Central memory CD8-positive, alpha-beta T cell (primary cell): ENCODE results near the gene NUAK2.

ENCODE experiments used
- ATAC-seq: fragments of 150-1000 bp; cut with Tn5 transposase; replicated peaks from 2 replicates; pipeline ENCODE4 v1.10.0; 2022; ENCODE audit warnings: mild to moderate bottlenecking, moderate FRiP score, moderate number of reproducible peaks; ENCODE audit not compliant: poor library complexity, severe bottlenecking; ENCODE audit errors: extremely low read depth
- DNase-seq, 2 donors: peaks; one replicate each; pipeline ENCODE4 v3.0.0; 2021; ENCODE audit warnings: low spot score in 2 of 2
- H3K27ac Mint-ChIP-seq: one replicate; pipeline ENCODE4 v1.8.0; 2022; ENCODE audit warnings: low read depth, mild to moderate bottlenecking, moderate library complexity, mixed read lengths
- H3K27me3 Mint-ChIP-seq: one replicate; pipeline ENCODE4 v1.8.0; 2022; ENCODE audit warnings: mixed read lengths
- H3K36me3 Mint-ChIP-seq: one replicate; pipeline ENCODE4 v1.8.0; 2022; ENCODE audit warnings: mild to moderate bottlenecking, moderate library complexity, mixed read lengths; ENCODE audit not compliant: insufficient read depth
- H3K4me1 Mint-ChIP-seq: one replicate; pipeline ENCODE4 v1.8.0; 2022; ENCODE audit warnings: mixed read lengths
- H3K4me3 Mint-ChIP-seq: one replicate; pipeline ENCODE4 v1.8.0; 2022; ENCODE audit warnings: mild to moderate bottlenecking, moderate library complexity, mixed read lengths
- H3K9me3 Mint-ChIP-seq: one replicate; pipeline ENCODE4 v1.8.0; 2022; ENCODE audit warnings: mixed read lengths

The NUAK2 gene

GRCh38 chr1:205342986-205343385 is 21.4 kb upstream of the NUAK2 start:
- H3K36me3 Mint-ChIP-seq, result no peaks in the 10 kb centered on the region
- no peak for DNase-seq
- peaks cover 65% of the 10 kb centered on the region for H3K27me3 Mint-ChIP-seq
- peak overlapping the region; percentile 63 for H3K4me3 Mint-ChIP-seq
- no peak for ATAC-seq
- peaks cover 14% of the 10 kb centered on the region for H3K4me1 Mint-ChIP-seq
- no peaks in the 10 kb centered on the region for H3K9me3 Mint-ChIP-seq
- no peak overlapping the region for H3K27ac Mint-ChIP-seq

- no peak for ATAC-seq
- no peak for DNase-seq
- no peak overlapping the region for H3K27ac Mint-ChIP-seq
These were observed 19.1 kb upstream of the NUAK2 start for GRCh38 chr1:205340676-205341075.

GRCh38 chr1:205339717-205340116 is 18.2 kb upstream of the NUAK2 start:
- DNase-seq, result no peak
- H3K4me3 Mint-ChIP-seq, result no peak overlapping the region
- no peaks in the 10 kb centered on the region for H3K9me3 Mint-ChIP-seq
- no peak overlapping the region for H3K27ac Mint-ChIP-seq
- peaks cover 35% of the 10 kb centered on the region for H3K27me3 Mint-ChIP-seq
- peak; percentile 50 for ATAC-seq
- H3K4me1 Mint-ChIP-seq, result peaks cover 13% of the 10 kb centered on the region
- H3K36me3 Mint-ChIP-seq, result no peaks in the 10 kb centered on the region

More at GRCh38 chr1:205340676-205341075, 19.1 kb upstream of the NUAK2 start:
- H3K36me3 Mint-ChIP-seq, result no peaks in the 10 kb centered on the region
- peaks cover 14% of the 10 kb centered on the region for H3K4me1 Mint-ChIP-seq
- H3K4me3 Mint-ChIP-seq, result no peak overlapping the region
- peaks cover 45% of the 10 kb centered on the region for H3K27me3 Mint-ChIP-seq
- H3K9me3 Mint-ChIP-seq, result no peaks in the 10 kb centered on the region

- H3K27me3 Mint-ChIP-seq, result peaks cover 31% of the 10 kb centered on the region
- no peak for DNase-seq
- H3K36me3 Mint-ChIP-seq, result no peaks in the 10 kb centered on the region
- ATAC-seq, result no peak
- H3K9me3 Mint-ChIP-seq, result no peaks in the 10 kb centered on the region
- peaks cover 9% of the 10 kb centered on the region for H3K4me1 Mint-ChIP-seq
- no peak overlapping the region for H3K27ac Mint-ChIP-seq
- H3K4me3 Mint-ChIP-seq, result no peak overlapping the region
These were observed 17.7 kb upstream of the NUAK2 start for GRCh38 chr1:205339197-205339702.

- H3K27ac Mint-ChIP-seq, result no peak overlapping the region
- no peaks in the 10 kb centered on the region for H3K9me3 Mint-ChIP-seq
- no peak for DNase-seq
- ATAC-seq, result no peak
- H3K36me3 Mint-ChIP-seq, result no peaks in the 10 kb centered on the region
- peaks cover 25% of the 10 kb centered on the region for H3K27me3 Mint-ChIP-seq
- peaks cover 6% of the 10 kb centered on the region for H3K4me1 Mint-ChIP-seq
- H3K4me3 Mint-ChIP-seq, result no peak overlapping the region
These were observed 16.5 kb upstream of the NUAK2 start for GRCh38 chr1:205338011-205338410.

GRCh38 chr1:205337481-205337880 is 15.9 kb upstream of the NUAK2 start:
- Mint-ChIP-seq H3K9me3 (no peaks in the 10 kb centered on the region), H3K27me3 (peaks cover 20% of the 10 kb centered on the region), H3K4me1 (peaks cover 1% of the 10 kb centered on the region), H3K27ac (no peak overlapping the region), H3K4me3 (no peak overlapping the region), H3K36me3 (no peaks in the 10 kb centered on the region)
- ATAC-seq (no peak), DNase-seq (no peak)

- Mint-ChIP-seq H3K4me1 (no peaks in the 10 kb centered on the region), H3K36me3 (no peaks in the 10 kb centered on the region), H3K4me3 (no peak overlapping the region), H3K27me3 (peaks cover 12% of the 10 kb centered on the region), H3K9me3 (no peaks in the 10 kb centered on the region), H3K27ac (no peak overlapping the region)
- ATAC-seq, result peak; percentile 68
- DNase-seq, result peak; percentile 54 to 61
These were observed 14.1 kb upstream of the NUAK2 start for GRCh38 chr1:205335692-205336091.

- H3K9me3 Mint-ChIP-seq, result no peaks in the 10 kb centered on the region
- H3K27ac Mint-ChIP-seq, result no peak overlapping the region
- ATAC-seq, result no peak
- H3K27me3 Mint-ChIP-seq, result peaks cover 3% of the 10 kb centered on the region
- no peaks in the 10 kb centered on the region for H3K4me1 Mint-ChIP-seq
- H3K36me3 Mint-ChIP-seq, result no peaks in the 10 kb centered on the region
- H3K4me3 Mint-ChIP-seq, result no peak overlapping the region
- no peak for DNase-seq
These were observed 10.7 kb upstream of the NUAK2 start for GRCh38 chr1:205332015-205332791.

- Mint-ChIP-seq H3K27me3 (peaks cover 9% of the 10 kb centered on the region), H3K9me3 (no peaks in the 10 kb centered on the region), H3K4me1 (peaks cover 4% of the 10 kb centered on the region)
These were observed 8.6 kb upstream of the NUAK2 start for GRCh38 chr1:205330150-205330549.

GRCh38 chr1:205329719-205330118 is 8.2 kb upstream of the NUAK2 start:
- Mint-ChIP-seq H3K4me1 (peaks cover 8% of the 10 kb centered on the region), H3K27ac (no peak overlapping the region), H3K9me3 (no peaks in the 10 kb centered on the region), H3K27me3 (peaks cover 9% of the 10 kb centered on the region), H3K36me3 (no peaks in the 10 kb centered on the region), H3K4me3 (no peak overlapping the region)
- ATAC-seq, result no peak
- DNase-seq, result no peak

More at GRCh38 chr1:205330150-205330549, 8.6 kb upstream of the NUAK2 start:
- Mint-ChIP-seq H3K4me3 (no peak overlapping the region), H3K36me3 (no peaks in the 10 kb centered on the region), H3K27ac (no peak overlapping the region)
- DNase-seq, result no peak
- no peak for ATAC-seq

GRCh38 chr1:205328476-205328875 is 6.9 kb upstream of the NUAK2 start:
- Mint-ChIP-seq H3K27ac (no peak overlapping the region), H3K36me3 (peaks cover 2% of the 10 kb centered on the region), H3K27me3 (peaks cover 9% of the 10 kb centered on the region), H3K4me1 (peaks cover 16% of the 10 kb centered on the region), H3K9me3 (no peaks in the 10 kb centered on the region), H3K4me3 (no peak overlapping the region)
- DNase-seq (no peak), ATAC-seq (no peak)

GRCh38 chr1:205326812-205327466 is 5.4 kb upstream of the NUAK2 start:
- ATAC-seq, result no peak
- Mint-ChIP-seq H3K36me3 (peaks cover 2% of the 10 kb centered on the region), H3K27me3 (peaks cover 9% of the 10 kb centered on the region), H3K9me3 (no peaks in the 10 kb centered on the region), H3K27ac (no peak overlapping the region), H3K4me3 (no peak overlapping the region), H3K4me1 (peaks cover 20% of the 10 kb centered on the region)
- no peak for DNase-seq
